Fibroblast of the aortic adventitia (primary cell): ENCODE results near the gene LIPG. TPM values are rescaled to one million over a fixed set of nuclear protein-coding genes. Genes with fewer than 3 reads are reported as not detected.
"Not testable (repeated sequence)": the region's sequence is repeated elsewhere in the genome, so short reads cannot be mapped to it uniquely, and the experiment has no call there.

Experiments used
- DNase-seq: peaks from one replicate; pipeline ENCODE4 v3.0.0-alpha.2; 2010; ENCODE audit warnings: low read depth
- H3K4me3 ChIP-seq: 2 replicates; pipeline ENCODE4 v1.5.1; 2011; ENCODE audit warnings: low read depth, mild to moderate bottlenecking, control low read depth, low read length, moderate library complexity
- total RNA-seq: library from RNA; depleted of rRNA; stranded (reverse); fragments of >200 nt; gene quantifications from 2 replicates; pipeline ENCODE4 v1.2.3, GENCODE V29; 2012; ENCODE audit warnings: low replicate concordance
- TF ChIP-seq, protein P1 (sequence below): IDR thresholded peaks from 2 replicates; pipeline ENCODE4 v1.5.1; 2011; ENCODE audit warnings: mild to moderate bottlenecking, low read length, control low read depth, inconsistent platforms; ENCODE audit not compliant: insufficient read depth

The LIPG gene
- total RNA-seq, 1 donor: 2.7 TPM

DNA sequence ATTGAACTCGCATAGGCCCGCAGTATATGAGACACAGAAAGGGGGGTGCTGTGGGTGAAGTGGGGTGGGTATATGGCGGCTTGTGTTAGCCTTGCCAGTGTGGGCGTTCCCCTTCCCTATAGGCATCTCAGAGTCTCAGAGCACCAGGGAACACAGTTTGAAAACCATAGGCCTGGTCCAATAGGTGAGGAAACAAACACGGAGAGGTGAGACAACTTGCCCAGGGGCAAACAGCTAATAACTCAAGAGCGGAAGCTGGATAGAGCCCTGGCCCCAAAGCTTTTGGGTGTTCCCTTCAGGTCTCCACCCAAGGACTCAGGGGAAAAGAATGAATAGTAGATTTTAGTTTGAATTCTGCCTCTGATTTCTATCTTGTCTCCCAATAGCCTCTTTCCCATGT, 7.9 kb downstream of the LIPG start:
- TF ChIP-seq, protein P1, sequence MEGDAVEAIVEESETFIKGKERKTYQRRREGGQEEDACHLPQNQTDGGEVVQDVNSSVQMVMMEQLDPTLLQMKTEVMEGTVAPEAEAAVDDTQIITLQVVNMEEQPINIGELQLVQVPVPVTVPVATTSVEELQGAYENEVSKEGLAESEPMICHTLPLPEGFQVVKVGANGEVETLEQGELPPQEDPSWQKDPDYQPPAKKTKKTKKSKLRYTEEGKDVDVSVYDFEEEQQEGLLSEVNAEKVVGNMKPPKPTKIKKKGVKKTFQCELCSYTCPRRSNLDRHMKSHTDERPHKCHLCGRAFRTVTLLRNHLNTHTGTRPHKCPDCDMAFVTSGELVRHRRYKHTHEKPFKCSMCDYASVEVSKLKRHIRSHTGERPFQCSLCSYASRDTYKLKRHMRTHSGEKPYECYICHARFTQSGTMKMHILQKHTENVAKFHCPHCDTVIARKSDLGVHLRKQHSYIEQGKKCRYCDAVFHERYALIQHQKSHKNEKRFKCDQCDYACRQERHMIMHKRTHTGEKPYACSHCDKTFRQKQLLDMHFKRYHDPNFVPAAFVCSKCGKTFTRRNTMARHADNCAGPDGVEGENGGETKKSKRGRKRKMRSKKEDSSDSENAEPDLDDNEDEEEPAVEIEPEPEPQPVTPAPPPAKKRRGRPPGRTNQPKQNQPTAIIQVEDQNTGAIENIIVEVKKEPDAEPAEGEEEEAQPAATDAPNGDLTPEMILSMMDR: no peak
- DNase-seq: no peak
- no peak overlapping the region for H3K4me3 ChIP-seq

DNA sequence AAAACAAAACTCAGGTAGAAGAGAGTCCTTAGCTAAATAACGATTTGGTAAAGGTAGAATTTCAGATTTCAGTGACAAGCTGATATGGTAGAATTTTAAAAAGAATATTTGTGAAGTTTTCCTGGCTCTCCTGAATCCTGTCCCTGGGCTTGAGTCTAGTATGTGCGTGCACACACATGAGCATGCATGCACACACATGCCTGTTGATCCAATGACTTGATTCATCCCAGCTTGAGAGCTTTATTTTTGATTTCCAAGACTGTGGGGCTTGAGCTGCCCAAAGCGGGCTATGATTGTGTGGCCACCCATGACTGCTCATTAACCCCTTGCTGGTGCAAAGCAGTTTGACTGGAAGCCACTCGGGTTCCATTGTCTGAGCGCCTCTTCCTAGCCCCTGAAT, 9.0 kb downstream of the LIPG start:
- TF ChIP-seq, protein P1: no peak
- H3K4me3 ChIP-seq: no peak overlapping the region
- no peak for DNase-seq

DNA sequence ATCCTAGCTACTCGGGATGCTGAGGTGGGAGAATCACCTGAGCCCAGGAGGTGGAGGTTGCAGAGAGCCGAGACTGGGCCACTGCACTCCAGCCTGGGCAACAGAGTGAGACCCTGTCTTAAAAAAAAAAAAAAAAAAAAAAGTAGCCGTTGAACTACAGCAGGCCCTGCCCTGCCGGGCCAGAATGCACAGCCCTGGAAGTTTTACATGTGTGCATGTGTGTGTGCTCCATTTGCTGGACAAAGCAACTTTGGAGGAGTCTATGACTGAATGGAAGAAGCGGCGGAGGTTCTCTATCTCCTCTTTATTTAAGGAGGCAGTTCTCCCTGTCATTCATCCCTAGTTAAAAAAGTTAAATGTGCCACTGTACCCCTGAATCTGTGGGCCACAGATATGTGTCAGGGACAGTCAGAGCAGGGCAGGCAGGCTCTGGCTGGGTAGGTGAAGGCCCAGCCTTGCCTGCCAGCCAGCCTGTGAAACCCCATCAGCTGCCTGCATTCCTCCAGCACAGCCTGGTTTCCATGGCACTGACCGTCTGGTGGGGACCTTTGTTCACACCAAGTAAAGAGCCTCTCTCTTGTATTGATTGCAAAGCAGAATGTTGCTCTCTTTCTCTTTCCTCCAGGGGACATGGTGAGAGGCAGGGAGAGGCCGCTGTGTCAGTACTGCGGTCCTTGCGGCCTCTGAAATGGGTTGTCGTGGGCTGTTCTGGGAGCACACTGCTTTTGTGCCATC, 10.9 kb downstream of the LIPG start:
- TF ChIP-seq, protein P1: no peak
- DNase-seq: no peak
- H3K4me3 ChIP-seq: no peak overlapping the region

DNA sequence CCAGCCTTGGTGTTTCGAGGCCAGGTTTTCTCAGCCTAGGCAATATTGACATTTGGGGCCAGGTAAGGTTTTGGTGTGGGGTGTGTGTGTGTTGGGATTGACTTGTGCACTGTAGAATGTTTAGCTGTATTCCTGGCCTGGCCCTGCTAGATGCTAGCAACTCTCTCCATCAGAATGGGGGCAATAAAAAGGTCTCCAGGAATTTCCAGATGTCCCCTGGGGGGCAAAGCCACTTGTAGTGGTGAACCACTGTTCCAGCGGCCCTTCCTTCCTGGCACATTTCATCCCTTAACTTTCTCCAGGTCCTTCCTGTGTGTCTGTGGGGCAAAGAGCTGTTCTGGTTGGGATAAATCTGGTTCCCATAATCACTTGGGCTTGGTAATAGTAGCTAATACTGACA, 12.0 kb downstream of the LIPG start:
- H3K4me3 ChIP-seq: no peak overlapping the region
- no peak for DNase-seq
- TF ChIP-seq, protein P1: no peak

DNA sequence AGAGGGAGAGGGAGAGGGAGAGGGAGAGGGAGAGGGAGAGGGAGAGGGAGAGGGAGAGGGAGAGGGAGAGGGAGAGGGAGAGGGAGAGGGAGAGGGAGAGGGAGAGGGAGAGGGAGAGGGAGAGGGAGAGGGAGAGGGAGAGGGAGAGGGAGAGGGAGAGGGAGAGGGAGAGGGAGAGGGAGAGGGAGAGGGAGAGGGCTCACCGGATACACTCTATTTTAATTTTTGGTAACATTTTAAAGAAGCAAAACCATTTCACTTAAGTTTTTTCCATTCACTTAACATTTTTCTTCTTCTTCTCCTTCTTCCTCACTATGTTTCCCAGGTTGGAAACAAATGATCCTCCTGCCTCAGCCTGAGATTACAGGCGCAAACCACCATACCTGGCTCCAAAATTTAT, 17.2 kb downstream of the LIPG start:
- DNase-seq, H3K4me3 ChIP-seq: not testable (repeated sequence)

DNA sequence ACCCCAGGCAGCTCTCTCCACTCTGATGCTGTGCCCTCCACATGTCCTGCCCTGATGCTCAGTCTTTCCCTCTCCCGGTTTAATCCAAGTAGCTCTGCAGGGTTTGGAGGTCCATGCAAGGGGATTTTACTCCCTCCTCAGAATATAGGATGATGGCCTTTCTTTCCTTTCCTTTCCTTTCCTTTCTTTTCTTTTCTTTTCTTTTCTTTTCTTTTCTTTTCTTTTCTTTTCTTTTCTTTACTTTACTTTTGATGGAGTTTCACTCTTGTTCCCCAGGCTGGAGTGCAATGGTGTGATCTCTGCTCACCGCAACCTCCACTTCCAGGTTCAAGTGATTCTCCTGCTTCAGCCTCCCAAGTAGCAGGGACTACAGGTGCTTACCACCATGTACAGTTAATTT, 17.7 kb downstream of the LIPG start:
- H3K4me3 ChIP-seq, DNase-seq: not testable (repeated sequence)

DNA sequence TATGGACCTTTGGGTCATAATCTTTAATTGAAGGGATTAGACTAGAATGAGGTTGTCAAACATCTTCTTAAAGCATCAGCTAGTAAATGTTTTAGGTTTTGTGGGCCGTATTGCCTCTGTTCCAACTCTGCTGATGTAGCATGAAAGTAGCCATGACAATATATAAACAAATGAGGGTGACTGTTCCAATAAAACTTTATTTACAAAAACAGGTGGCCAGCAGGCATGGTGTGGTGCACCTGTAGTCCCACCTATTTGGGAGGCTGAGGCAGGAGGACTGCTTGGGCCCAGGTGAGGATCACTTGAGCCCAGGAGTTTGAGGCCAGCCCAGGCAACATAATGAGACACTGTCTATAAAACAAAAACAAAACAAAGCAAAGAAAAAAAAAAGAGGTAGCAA, 18.4 kb downstream of the LIPG start:
- TF ChIP-seq, protein P1: no peak
- no peak for DNase-seq
- H3K4me3 ChIP-seq: no peak overlapping the region

DNA sequence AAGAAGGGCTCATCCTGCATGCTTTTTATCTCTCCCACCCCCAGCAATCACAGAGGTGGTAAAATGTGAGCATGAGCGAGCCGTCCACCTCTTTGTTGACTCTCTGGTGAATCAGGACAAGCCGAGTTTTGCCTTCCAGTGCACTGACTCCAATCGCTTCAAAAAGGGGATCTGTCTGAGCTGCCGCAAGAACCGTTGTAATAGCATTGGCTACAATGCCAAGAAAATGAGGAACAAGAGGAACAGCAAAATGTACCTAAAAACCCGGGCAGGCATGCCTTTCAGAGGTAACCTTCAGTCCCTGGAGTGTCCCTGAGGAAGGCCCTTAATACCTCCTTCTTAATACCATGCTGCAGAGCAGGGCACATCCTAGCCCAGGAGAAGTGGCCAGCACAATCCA, 19.5 kb downstream of the LIPG start:
- no peak for DNase-seq
- TF ChIP-seq, protein P1: no peak
- H3K4me3 ChIP-seq: no peak overlapping the region
